PFSK-1 (cell line): ENCODE data around the gene LGALS14.

ENCODE experiments used
- FOXP2 ChIP-seq: optimal IDR thresholded peaks from 2 replicates; pipeline ENCODE3; 2011; ENCODE audit warnings: borderline replicate concordance, control low read depth, inconsistent platforms; ENCODE audit not compliant: insufficient read depth; ENCODE audit errors: extremely low read length, extremely low read depth
- POLR2AphosphoS5 ChIP-seq: IDR thresholded peaks from 2 replicates; pipeline ENCODE4 v1.6.1; 2012; ENCODE audit warnings: low read depth, mild to moderate bottlenecking, control low read depth, low read length, moderate library complexity
- SIN3A ChIP-seq: IDR thresholded peaks from 2 replicates; pipeline ENCODE4 v1.6.1; 2012; ENCODE audit warnings: mild to moderate bottlenecking, low read length, moderate library complexity, borderline replicate concordance; ENCODE audit not compliant: insufficient read depth
- TAF1 ChIP-seq: IDR thresholded peaks from 2 replicates; pipeline ENCODE4 v1.6.1; 2012; ENCODE audit warnings: low read length, control low read depth, borderline replicate concordance; ENCODE audit not compliant: insufficient read depth
- TF ChIP-seq, protein P1 (sequence below), 2 experiments: IDR thresholded peaks; 2 replicates each; pipeline versions ENCODE4 v1.6.1 to v1.8.0; 2011 to 2012; ENCODE audit warnings: low read depth in 2 of 2, low read length in 2 of 2, control low read depth in 1 of 2, inconsistent platforms in 1 of 2, mild to moderate bottlenecking in 1 of 2, moderate library complexity in 1 of 2; ENCODE audit not compliant: insufficient read depth in 1 of 2

Gene LGALS14

DNA sequence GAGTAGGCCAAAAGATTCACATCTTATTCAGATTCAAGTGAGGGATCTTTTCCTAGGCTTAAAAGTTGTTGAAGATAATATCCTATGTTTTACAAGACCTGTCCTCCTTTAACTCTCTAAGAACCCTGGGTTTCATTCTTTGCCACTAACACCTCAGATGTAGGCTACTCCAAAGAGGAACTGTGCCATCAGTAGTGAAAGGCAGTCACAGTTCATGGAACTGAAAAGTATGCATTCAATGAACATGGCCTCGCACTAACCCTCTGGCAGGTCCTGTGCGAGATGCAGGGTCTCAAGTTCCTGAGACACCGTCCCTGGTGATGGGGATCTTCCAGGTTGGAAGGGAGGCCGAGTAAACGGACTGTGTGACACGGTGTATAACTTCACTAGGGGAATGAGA lies 4.3 kb downstream of the LGALS14 start:
- TF ChIP-seq, protein P1, sequence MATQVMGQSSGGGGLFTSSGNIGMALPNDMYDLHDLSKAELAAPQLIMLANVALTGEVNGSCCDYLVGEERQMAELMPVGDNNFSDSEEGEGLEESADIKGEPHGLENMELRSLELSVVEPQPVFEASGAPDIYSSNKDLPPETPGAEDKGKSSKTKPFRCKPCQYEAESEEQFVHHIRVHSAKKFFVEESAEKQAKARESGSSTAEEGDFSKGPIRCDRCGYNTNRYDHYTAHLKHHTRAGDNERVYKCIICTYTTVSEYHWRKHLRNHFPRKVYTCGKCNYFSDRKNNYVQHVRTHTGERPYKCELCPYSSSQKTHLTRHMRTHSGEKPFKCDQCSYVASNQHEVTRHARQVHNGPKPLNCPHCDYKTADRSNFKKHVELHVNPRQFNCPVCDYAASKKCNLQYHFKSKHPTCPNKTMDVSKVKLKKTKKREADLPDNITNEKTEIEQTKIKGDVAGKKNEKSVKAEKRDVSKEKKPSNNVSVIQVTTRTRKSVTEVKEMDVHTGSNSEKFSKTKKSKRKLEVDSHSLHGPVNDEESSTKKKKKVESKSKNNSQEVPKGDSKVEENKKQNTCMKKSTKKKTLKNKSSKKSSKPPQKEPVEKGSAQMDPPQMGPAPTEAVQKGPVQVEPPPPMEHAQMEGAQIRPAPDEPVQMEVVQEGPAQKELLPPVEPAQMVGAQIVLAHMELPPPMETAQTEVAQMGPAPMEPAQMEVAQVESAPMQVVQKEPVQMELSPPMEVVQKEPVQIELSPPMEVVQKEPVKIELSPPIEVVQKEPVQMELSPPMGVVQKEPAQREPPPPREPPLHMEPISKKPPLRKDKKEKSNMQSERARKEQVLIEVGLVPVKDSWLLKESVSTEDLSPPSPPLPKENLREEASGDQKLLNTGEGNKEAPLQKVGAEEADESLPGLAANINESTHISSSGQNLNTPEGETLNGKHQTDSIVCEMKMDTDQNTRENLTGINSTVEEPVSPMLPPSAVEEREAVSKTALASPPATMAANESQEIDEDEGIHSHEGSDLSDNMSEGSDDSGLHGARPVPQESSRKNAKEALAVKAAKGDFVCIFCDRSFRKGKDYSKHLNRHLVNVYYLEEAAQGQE (IDR thresholded peaks at IDR 0.05; ENCODE audit: insufficient read depth in 1 of 2, low read depth in 2 of 2, low read length in 2 of 2) = no peak
- TF ChIP-seq SIN3A = no peak
- TF ChIP-seq POLR2AphosphoS5 = no peak
- TF ChIP-seq TAF1 = no peak
- TF ChIP-seq FOXP2 = no peak

DNA sequence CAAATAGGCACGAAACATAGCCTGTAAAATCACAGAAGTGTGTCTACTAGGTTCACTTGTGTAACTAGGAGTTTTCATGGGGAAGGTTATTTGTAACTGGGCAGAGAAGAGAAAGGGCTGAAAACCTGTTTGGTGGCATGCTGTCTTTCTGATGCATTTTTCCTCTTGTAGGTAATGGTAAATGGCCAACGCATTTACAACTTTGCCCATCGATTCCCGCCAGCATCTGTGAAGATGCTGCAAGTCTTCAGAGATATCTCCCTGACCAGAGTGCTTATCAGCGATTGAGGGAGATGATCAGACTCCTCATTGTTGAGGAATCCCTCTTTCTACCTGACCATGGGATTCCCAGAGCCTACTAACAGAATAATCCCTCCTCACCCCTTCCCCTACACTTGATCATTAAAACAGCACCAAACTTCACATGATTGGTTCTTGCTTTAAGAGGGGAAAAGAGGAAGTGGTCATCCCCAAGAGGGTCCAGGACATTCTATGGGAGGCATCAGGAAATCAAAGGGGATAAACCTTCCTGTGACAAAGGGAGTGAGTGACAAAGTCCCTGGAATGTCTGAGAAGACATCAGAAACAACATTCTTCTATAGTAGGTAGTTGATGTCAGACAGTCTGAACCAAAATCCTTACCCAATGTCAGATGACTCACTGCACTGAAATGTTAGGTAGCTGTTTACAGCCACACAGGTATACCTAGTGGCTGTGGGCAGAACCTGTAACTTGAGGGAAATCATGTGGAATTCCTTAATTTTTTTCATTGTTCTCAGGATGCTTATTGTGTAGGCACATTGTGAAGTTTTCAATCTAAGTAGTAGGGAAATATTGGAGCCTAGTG lies 5.0 kb downstream of the LGALS14 start:
- no peak for TF ChIP-seq SIN3A
- TF ChIP-seq TAF1 = no peak
- no peak for TF ChIP-seq POLR2AphosphoS5
- TF ChIP-seq FOXP2 = no peak
- TF ChIP-seq, protein P1 (IDR thresholded peaks at IDR 0.05; ENCODE audit: insufficient read depth in 1 of 2, low read depth in 2 of 2, low read length in 2 of 2) = no peak

DNA sequence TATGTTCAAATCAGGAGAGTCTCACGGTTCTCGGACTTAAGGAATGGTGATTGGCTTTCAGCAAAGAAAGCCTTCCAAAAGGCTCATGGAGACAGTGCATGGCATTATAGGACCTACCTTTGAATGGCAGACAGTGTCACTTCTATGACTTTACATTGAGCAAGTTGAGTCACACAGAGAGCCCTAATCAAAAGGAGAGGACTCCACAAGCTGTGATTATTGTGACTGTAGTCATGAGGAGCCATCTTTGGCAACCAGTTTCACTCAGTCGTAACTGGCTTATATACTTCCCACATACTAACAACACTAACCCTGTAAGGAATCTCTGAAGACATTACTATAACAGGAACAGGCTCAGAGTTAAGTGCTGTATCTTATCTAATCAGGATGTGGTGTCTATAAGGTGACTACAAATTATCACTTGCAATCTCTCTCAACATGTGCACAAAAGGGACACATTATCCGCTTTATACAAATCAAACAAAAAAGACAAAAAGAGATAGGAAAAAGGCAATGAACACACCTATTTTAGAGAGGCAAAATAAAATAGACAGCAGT lies 6.1 kb downstream of the LGALS14 start:
- TF ChIP-seq TAF1 (no peak), FOXP2 (no peak), POLR2AphosphoS5 (no peak)

DNA sequence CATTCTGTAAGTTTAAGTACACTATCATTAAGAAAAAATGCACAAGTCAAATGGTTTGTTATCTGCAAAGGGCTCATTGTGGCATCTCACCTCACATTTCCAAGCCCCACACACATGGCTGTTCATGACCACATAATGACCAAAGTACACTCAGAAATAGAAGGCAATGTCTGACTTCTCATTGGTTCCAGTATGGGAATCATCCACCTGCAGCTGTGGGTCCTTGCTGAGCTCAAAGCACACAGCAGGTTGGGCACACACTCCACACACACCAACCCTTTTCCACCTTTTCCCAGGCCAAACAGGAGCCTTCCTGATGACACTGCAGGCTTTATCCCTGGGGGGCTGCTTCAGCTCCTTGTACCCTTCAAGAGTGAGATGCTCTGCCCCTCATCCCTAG lies 21.7 kb downstream of the LGALS14 start:
- no peak for TF ChIP-seq TAF1
- TF ChIP-seq POLR2AphosphoS5 = no peak
- TF ChIP-seq FOXP2 = no peak
- TF ChIP-seq, protein P1 (IDR thresholded peaks at IDR 0.05; ENCODE audit: insufficient read depth in 1 of 2, low read depth in 2 of 2, low read length in 2 of 2) = no peak
- TF ChIP-seq SIN3A = no peak

DNA sequence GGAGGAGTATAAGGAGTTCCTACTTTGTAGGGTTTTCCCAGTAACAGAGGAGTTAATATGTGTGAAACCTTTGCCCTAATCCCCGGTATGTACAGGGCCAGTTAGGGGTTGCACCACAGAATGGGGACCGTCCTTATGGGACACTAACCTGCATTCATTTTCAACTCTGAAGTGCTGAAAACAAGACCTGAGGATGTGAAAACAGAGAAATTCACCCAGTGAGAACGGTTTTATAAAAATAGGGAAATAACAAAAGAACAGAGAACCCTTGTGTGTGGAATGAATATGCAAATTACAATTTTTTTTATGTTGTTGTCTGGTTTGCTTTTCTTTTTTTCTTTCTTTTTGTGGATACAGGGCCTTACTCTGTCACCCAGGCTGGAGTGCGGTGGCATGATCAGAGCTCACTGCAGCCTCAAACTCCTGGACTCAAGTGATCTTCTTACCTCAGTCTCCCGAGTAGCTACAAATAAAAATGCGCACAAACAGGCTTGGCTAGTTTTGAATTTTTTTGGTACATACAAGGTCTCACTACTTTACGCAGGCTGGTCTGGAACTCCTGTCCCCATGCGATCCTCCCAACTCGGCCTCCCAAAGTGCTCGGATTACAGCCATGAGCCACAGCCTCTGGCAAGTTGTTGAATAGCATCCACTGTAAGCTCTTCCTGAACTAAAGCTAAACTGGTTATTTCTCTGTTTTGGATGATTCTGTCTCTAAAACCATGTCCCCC lies 23.0 kb downstream of the LGALS14 start:
- TF ChIP-seq POLR2AphosphoS5 (no peak), FOXP2 (no peak), SIN3A (no peak), TAF1 (no peak)
- TF ChIP-seq, protein P1 (IDR thresholded peaks at IDR 0.05; ENCODE audit: insufficient read depth in 1 of 2, low read depth in 2 of 2, low read length in 2 of 2) = no peak
